ENCODE results near the gene KCNMA1.

KCNMA1 gene

GRCh38 chr10:77051837-77052236, 585.8 kb downstream of the KCNMA1 start:
- DNase-seq: no peak

GRCh38 chr10:77049896-77050295, 587.7 kb downstream of the KCNMA1 start:
- DNase-seq: no peak

GRCh38 chr10:77049146-77049545, 588.5 kb downstream of the KCNMA1 start:
- DNase-seq: no peak

- DNase-seq: no peak
Measured at GRCh38 chr10:77045085-77045484, 592.5 kb downstream of the KCNMA1 start.

- no peak for DNase-seq
Measured at GRCh38 chr10:77043420-77043763, 594.2 kb downstream of the KCNMA1 start.

GRCh38 chr10:77042706-77043419, 594.7 kb downstream of the KCNMA1 start:
- DNase-seq: no peak

GRCh38 chr10:77041636-77042258, 595.9 kb downstream of the KCNMA1 start:
- no peak for DNase-seq

- DNase-seq: no peak
Measured at GRCh38 chr10:77038407-77038806, 599.2 kb downstream of the KCNMA1 start.

- DNase-seq: no peak
Measured at GRCh38 chr10:77037735-77038403, 599.7 kb downstream of the KCNMA1 start.

- DNase-seq: no peak
Measured at GRCh38 chr10:77036993-77037734, 600.4 kb downstream of the KCNMA1 start.

- no peak for DNase-seq
Measured at GRCh38 chr10:77036276-77036675, 601.3 kb downstream of the KCNMA1 start.

GRCh38 chr10:77034795-77035194, 602.8 kb downstream of the KCNMA1 start:
- DNase-seq: no peak

GRCh38 chr10:77034240-77034639, 603.4 kb downstream of the KCNMA1 start:
- no peak for DNase-seq

GRCh38 chr10:77032188-77032570, 605.4 kb downstream of the KCNMA1 start:
- no peak for DNase-seq

GRCh38 chr10:77031531-77032187, 605.9 kb downstream of the KCNMA1 start:
- DNase-seq: no peak

GRCh38 chr10:77030974-77031373, 606.6 kb downstream of the KCNMA1 start:
- DNase-seq: no peak

- DNase-seq: no peak
Measured at GRCh38 chr10:77029777-77030717, 607.6 kb downstream of the KCNMA1 start.

GRCh38 chr10:77028042-77028441, 609.6 kb downstream of the KCNMA1 start:
- DNase-seq: no peak

- no peak for DNase-seq
Measured at GRCh38 chr10:77027576-77027975, 610.0 kb downstream of the KCNMA1 start.

- DNase-seq: no peak
Measured at GRCh38 chr10:77027141-77027540, 610.5 kb downstream of the KCNMA1 start.

GRCh38 chr10:77026148-77026547, 611.5 kb downstream of the KCNMA1 start:
- no peak for DNase-seq

GRCh38 chr10:77024461-77024860, 613.1 kb downstream of the KCNMA1 start:
- no peak for DNase-seq
